Left lung (tissue), 10 donors: ENCODE results near the gene ADPRS. TPM values are rescaled to one million over a fixed set of nuclear protein-coding genes. Genes with fewer than 3 reads are reported as not detected.
A peak's percentile ranks its signal among the peaks of the same experiment; 100 is the strongest.

ENCODE experiments used
- ATAC-seq: fragments of 200-7000 bp; cut with Tn5 transposase; one replicate; pipeline ENCODE4 v1.9.1; 2020; ENCODE audit warnings: moderate library complexity
- DNase-seq, 4 donors: peaks; one replicate each; pipeline ENCODE4 v3.0.0-alpha.2; 2013 to 2020
- H3K27ac ChIP-seq, 2 donors: fragments of 200-600 bp; sonication (generic) in 1 of 2; one replicate each; pipeline versions ENCODE4 v1.5.0 to v1.8.0; 2020 to 2021
- H3K27me3 ChIP-seq, 2 donors: fragments of 200-600 bp; sonication (generic) in 1 of 2; one replicate each; pipeline versions ENCODE4 v1.5.0 to v1.8.0; 2020 to 2021
- H3K36me3 ChIP-seq, 2 donors: fragments of 200-600 bp; sonication (generic) in 1 of 2; one replicate each; pipeline versions ENCODE4 v1.5.0 to v1.8.0; 2020 to 2021
- H3K4me1 ChIP-seq, 2 donors: fragments of 200-600 bp; one replicate each; pipeline ENCODE4 v1.8.0; 2021
- H3K4me3 ChIP-seq, 2 donors: fragments of 200-600 bp; sonication (generic) in 1 of 2; one replicate each; pipeline versions ENCODE4 v1.5.0 to v1.8.0; 2020 to 2021; ENCODE audit warnings: mild to moderate bottlenecking in 1 of 2
- H3K9me3 ChIP-seq, 2 donors: fragments of 200-600 bp; sonication (generic) in 1 of 2; one replicate each; pipeline versions ENCODE4 v1.5.0 to v1.8.0; 2020 to 2021
- CTCF ChIP-seq, 2 donors: fragments of 200-600 bp; sonication (generic) in 1 of 2; IDR thresholded peaks; one replicate each; pipeline versions ENCODE4 v1.5.0 to v1.8.0; 2021; ENCODE audit warnings: antibody characterized with exemption in 2 of 2
- intact Hi-C, 2 donors: fragments of 100-400 bp; cut with DNase I; formaldehyde crosslinking; loops; one replicate each; pipeline versions ENCODE4 v1.11.2 to v1.14.2; 2022
- polyA plus RNA-seq, 6 donors: library from polyadenylated mRNA; unstranded; fragments of 120-200 nt; gene quantifications; one replicate each; pipeline ENCODE4 v1.2.1, GENCODE V29; 2013; ENCODE audit not compliant: insufficient read length in 6 of 6
- total RNA-seq, 2 donors: library from RNA; stranded (reverse); fragmentation: NEBNext Ultra II Directional; extraction: Animal tissue kit (Norgen Biotek cat#: 25700); gene quantifications; one replicate each; pipeline ENCODE4 v1.2.1, GENCODE V29; 2021
- donor health status: DM: no; HTN: yes; CAD: no.
- donor health status: DM: no; HTN: no; CAD: no.

ADPRS gene
- total and polyA plus RNA-seq, 8 donors = 26.3 to 30.4 (median 28.4) TPM

- ATAC-seq (no peak), DNase-seq (no peak)
- no peaks in the 10 kb centered on the region for H3K9me3 ChIP-seq
- peaks cover 0 to 4% of the 10 kb centered on the region in 2 donors for H3K4me1 ChIP-seq
- intact Hi-C loops = no loop called here
- H3K4me3 ChIP-seq = no peak overlapping the region
- H3K27me3 ChIP-seq = no peaks in the 10 kb centered on the region
- H3K27ac ChIP-seq = no peak overlapping the region
- H3K36me3 ChIP-seq = peaks cover 0 to 48% of the 10 kb centered on the region in 2 donors
- TF ChIP-seq CTCF (IDR thresholded peaks at IDR 0.05) = no peak
Observed at GRCh38 chr1:36053978-36054377, 34.7 kb upstream of the ADPRS start.

GRCh38 chr1:36055706-36056105 lies 33.0 kb upstream of the ADPRS start:
- peaks cover 0 to 4% of the 10 kb centered on the region in 2 donors for H3K4me1 ChIP-seq
- H3K27ac ChIP-seq = peak overlapping the region in 1 of 2 donors; percentile 60
- no peak for ATAC-seq
- H3K4me3 ChIP-seq = no peak overlapping the region
- peaks cover 0 to 32% of the 10 kb centered on the region in 2 donors for H3K36me3 ChIP-seq
- no peaks in the 10 kb centered on the region for H3K9me3 ChIP-seq
- H3K27me3 ChIP-seq = no peaks in the 10 kb centered on the region
- no peak for DNase-seq
- no peak for TF ChIP-seq CTCF (IDR thresholded peaks at IDR 0.05)
- intact Hi-C loops = no loop called here

GRCh38 chr1:36062315-36062714 lies 26.4 kb upstream of the ADPRS start:
- Histone ChIP-seq H3K4me1 (no peaks in the 10 kb centered on the region), H3K4me3 (no peak overlapping the region), H3K9me3 (no peaks in the 10 kb centered on the region), H3K27ac (no peak overlapping the region), H3K36me3 (peaks cover 0 to 4% of the 10 kb centered on the region in 2 donors), H3K27me3 (no peaks in the 10 kb centered on the region)
- DNase-seq (no peak), ATAC-seq (no peak)
- intact Hi-C loops = no loop called here
- TF ChIP-seq CTCF (IDR thresholded peaks at IDR 0.05) = no peak

- H3K27ac ChIP-seq = no peak overlapping the region
- DNase-seq = no peak
- no peak for TF ChIP-seq CTCF (IDR thresholded peaks at IDR 0.05)
- H3K9me3 ChIP-seq = peaks cover 0 to 4% of the 10 kb centered on the region in 2 donors
- no peaks in the 10 kb centered on the region for H3K4me1 ChIP-seq
- no peak for ATAC-seq
- H3K4me3 ChIP-seq = no peak overlapping the region
- H3K27me3 ChIP-seq = no peaks in the 10 kb centered on the region
- peaks cover 0 to 4% of the 10 kb centered on the region in 2 donors for H3K36me3 ChIP-seq
- intact Hi-C loops = no loop called here
Observed at GRCh38 chr1:36067871-36068270, 20.8 kb upstream of the ADPRS start.

- H3K9me3 ChIP-seq = peaks cover 0 to 4% of the 10 kb centered on the region in 2 donors
- H3K27me3 ChIP-seq = no peaks in the 10 kb centered on the region
- ATAC-seq (no peak), DNase-seq (no peak)
- H3K36me3 ChIP-seq = peaks cover 0 to 3% of the 10 kb centered on the region in 2 donors
- H3K4me1 ChIP-seq = no peaks in the 10 kb centered on the region
- no peak for TF ChIP-seq CTCF (IDR thresholded peaks at IDR 0.05)
- intact Hi-C loops = no loop called here
- H3K4me3 ChIP-seq = no peak overlapping the region
- no peak overlapping the region for H3K27ac ChIP-seq
Observed at GRCh38 chr1:36068866-36069265, 19.8 kb upstream of the ADPRS start.
